IMR-90 (cell line): ENCODE data around the gene GPR35.

Source experiments
- BHLHE40 ChIP-seq: fragments of 150-350 bp; IDR thresholded peaks from 2 replicates; pipeline ENCODE4 v1.6.1; 2016; ENCODE audit warnings: mild to moderate bottlenecking, low read depth, low read length
- CEBPB ChIP-seq: IDR thresholded peaks from 2 replicates; pipeline ENCODE4 v1.6.1; 2012; ENCODE audit warnings: low read depth, low read length, improper control_type of control experiment
- ELK1 ChIP-seq: fragments of 150-350 bp; IDR thresholded peaks from 2 replicates; pipeline ENCODE4 v1.6.1; 2016; ENCODE audit warnings: low read depth, mild to moderate bottlenecking, low read length, moderate library complexity, borderline replicate concordance
- FOS ChIP-seq: fragments of 150-350 bp; IDR thresholded peaks from 2 replicates; pipeline ENCODE4 v1.6.1; 2016; ENCODE audit warnings: low read depth, low read length
- NFE2L2 ChIP-seq: fragments of 150-350 bp; IDR thresholded peaks from 2 replicates; pipeline ENCODE4 v1.6.1; 2016; ENCODE audit warnings: low read depth, mild to moderate bottlenecking, low read length
- POLR2A ChIP-seq: IDR thresholded peaks from 2 replicates; pipeline ENCODE4 v1.6.1; 2012; ENCODE audit warnings: mild to moderate bottlenecking, low read depth, low read length
- RAD21 ChIP-seq: IDR thresholded peaks from 2 replicates; pipeline ENCODE4 v1.6.1; 2012; ENCODE audit warnings: low read length, improper control_type of control experiment
- RCOR1 ChIP-seq: IDR thresholded peaks from 2 replicates; pipeline ENCODE4 v1.6.1; 2012; ENCODE audit warnings: mild to moderate bottlenecking, low read length, improper control_type of control experiment; ENCODE audit not compliant: insufficient replicate concordance
- RFX5 ChIP-seq: IDR thresholded peaks from 2 replicates; pipeline ENCODE4 v1.8.0; 2012; ENCODE audit warnings: low read depth, mild to moderate bottlenecking, low read length, moderate library complexity
- SMC3 ChIP-seq: fragments of 150-350 bp; IDR thresholded peaks from 2 replicates; pipeline ENCODE4 v1.6.1; 2016; ENCODE audit warnings: low read depth, mild to moderate bottlenecking, antibody characterized with exemption, low read length, moderate library complexity
- TF ChIP-seq, protein P1 (sequence below): conservative IDR thresholded peaks from 2 replicates; pipeline ENCODE4 v1.5.1; 2012; ENCODE audit warnings: mild to moderate bottlenecking, low read depth, low read length, improper control_type of control experiment
- TF ChIP-seq, protein P2 (sequence below): fragments of 150-350 bp; IDR thresholded peaks from 2 replicates; pipeline ENCODE4 v1.6.1; 2017; ENCODE audit warnings: mild to moderate bottlenecking, antibody characterized with exemption, low read length, low read depth

- TF ChIP-seq RAD21 (peak; percentile 30; the same call in 1 of the 2 replicates), CEBPB (no peak), POLR2A (no peak), BHLHE40 (no peak), RCOR1 (no peak), ELK1 (no peak), RFX5 (no peak), FOS (no peak), SMC3 (peak; percentile 23; the same call in 1 of the 2 replicates), NFE2L2 (no peak)
- TF ChIP-seq, protein P1, sequence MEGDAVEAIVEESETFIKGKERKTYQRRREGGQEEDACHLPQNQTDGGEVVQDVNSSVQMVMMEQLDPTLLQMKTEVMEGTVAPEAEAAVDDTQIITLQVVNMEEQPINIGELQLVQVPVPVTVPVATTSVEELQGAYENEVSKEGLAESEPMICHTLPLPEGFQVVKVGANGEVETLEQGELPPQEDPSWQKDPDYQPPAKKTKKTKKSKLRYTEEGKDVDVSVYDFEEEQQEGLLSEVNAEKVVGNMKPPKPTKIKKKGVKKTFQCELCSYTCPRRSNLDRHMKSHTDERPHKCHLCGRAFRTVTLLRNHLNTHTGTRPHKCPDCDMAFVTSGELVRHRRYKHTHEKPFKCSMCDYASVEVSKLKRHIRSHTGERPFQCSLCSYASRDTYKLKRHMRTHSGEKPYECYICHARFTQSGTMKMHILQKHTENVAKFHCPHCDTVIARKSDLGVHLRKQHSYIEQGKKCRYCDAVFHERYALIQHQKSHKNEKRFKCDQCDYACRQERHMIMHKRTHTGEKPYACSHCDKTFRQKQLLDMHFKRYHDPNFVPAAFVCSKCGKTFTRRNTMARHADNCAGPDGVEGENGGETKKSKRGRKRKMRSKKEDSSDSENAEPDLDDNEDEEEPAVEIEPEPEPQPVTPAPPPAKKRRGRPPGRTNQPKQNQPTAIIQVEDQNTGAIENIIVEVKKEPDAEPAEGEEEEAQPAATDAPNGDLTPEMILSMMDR = 0 out of 2 replicates have a peak, but pooled peaks have one; percentile 29
- TF ChIP-seq, protein P2, sequence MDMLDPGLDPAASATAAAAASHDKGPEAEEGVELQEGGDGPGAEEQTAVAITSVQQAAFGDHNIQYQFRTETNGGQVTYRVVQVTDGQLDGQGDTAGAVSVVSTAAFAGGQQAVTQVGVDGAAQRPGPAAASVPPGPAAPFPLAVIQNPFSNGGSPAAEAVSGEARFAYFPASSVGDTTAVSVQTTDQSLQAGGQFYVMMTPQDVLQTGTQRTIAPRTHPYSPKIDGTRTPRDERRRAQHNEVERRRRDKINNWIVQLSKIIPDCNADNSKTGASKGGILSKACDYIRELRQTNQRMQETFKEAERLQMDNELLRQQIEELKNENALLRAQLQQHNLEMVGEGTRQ = no peak
Observed at GRCh38 chr2:240595381-240596079, 29.8 kb upstream of the GPR35 start.
